HepG2 (cell line): ENCODE measurements around the gene RABIF. TPM values are rescaled to one million over a fixed set of nuclear protein-coding genes. Genes with fewer than 3 reads are reported as not detected.

ENCODE experiments used
- ARID4A ChIP-seq: sonication (generic); formaldehyde crosslinking; IDR thresholded peaks from 2 replicates; pipeline ENCODE4 v1.5.0; 2020; ENCODE audit warnings: mild to moderate bottlenecking, missing genetic modification reagents, borderline replicate concordance
- ETV6 ChIP-seq: sonication (generic); formaldehyde crosslinking; conservative IDR thresholded peaks from 2 replicates; pipeline ENCODE4 v1.4.0; 2020; ENCODE audit warnings: missing genetic modification reagents
- MTA1 ChIP-seq: sonication (generic); formaldehyde crosslinking; IDR thresholded peaks from 2 replicates; pipeline ENCODE4 v1.4.0; 2020; ENCODE audit warnings: missing genetic modification reagents, mild to moderate bottlenecking, borderline replicate concordance
- NPAS2 ChIP-seq: sonication (generic); formaldehyde crosslinking; IDR thresholded peaks from 2 replicates; pipeline ENCODE4 v1.8.0; 2022; ENCODE audit warnings: mild to moderate bottlenecking, missing genetic modification reagents, borderline replicate concordance
- PHF5A ChIP-seq: IDR thresholded peaks from one replicate; pipeline ENCODE4 v1.6.1; 2018; ENCODE audit warnings: low read depth, missing genetic modification reagents; ENCODE audit not compliant: unreplicated experiment
- SMYD3 ChIP-seq: sonication (generic); formaldehyde crosslinking; IDR thresholded peaks from 2 replicates; pipeline ENCODE4 v1.8.1; 2023; ENCODE audit warnings: mild to moderate bottlenecking, missing genetic modification reagents
- SP5 ChIP-seq: IDR thresholded peaks from 2 replicates; pipeline ENCODE4 v1.6.1; 2016; ENCODE audit warnings: low read depth, borderline replicate concordance
- U2AF2 ChIP-seq: fragments of 200-400 bp; formaldehyde crosslinking; IDR thresholded peaks from 2 replicates; pipeline ENCODE4 v1.6.1; 2017; ENCODE audit warnings: low read depth, mild to moderate bottlenecking, low read length
- ZC3H4 ChIP-seq: sonication (generic); formaldehyde crosslinking; IDR thresholded peaks from 2 replicates; pipeline ENCODE4 v1.4.0; 2020; ENCODE audit warnings: missing genetic modification reagents, borderline replicate concordance
- ZNF207 ChIP-seq: fragments of 450-650 bp; IDR thresholded peaks from 2 replicates; pipeline ENCODE4 v1.6.1; 2016; ENCODE audit warnings: antibody characterized with exemption, borderline replicate concordance
- ZNF292 ChIP-seq: sonication (generic); formaldehyde crosslinking; IDR thresholded peaks from 2 replicates; pipeline ENCODE4 v1.8.1; 2022; ENCODE audit warnings: mild to moderate bottlenecking, low read depth, missing genetic modification reagents, borderline replicate concordance
- ZNF709 ChIP-seq: sonication (generic); formaldehyde crosslinking; IDR thresholded peaks from 2 replicates; pipeline ENCODE4 v1.5.0; 2020; ENCODE audit warnings: mild to moderate bottlenecking, missing genetic modification reagents
- polyA plus RNA-seq, 8 experiments: library from polyadenylated mRNA; depleted of rRNA in 3 of 8; stranded (reverse) in 7 of 8; unstranded in 1 of 8; fragments of >200 nt; fragmentation: Illumina TruSeq in 4 of 8; extraction: Trizol in 4 of 8; gene quantifications; 2 replicates each; pipeline versions ENCODE4 v1.2.1 to v1.2.3, GENCODE V29; 2011 to 2016; ENCODE audit warnings: low read depth in 4 of 8, missing spikeins in 1 of 8, mixed read lengths in 1 of 8; ENCODE audit not compliant: insufficient read depth in 1 of 8
- total RNA-seq, 5 experiments: library from RNA; depleted of rRNA; stranded (reverse); fragments of >200 nt; fragmentation: Illumina TruSeq; extraction: Trizol; gene quantifications; 2 replicates each; pipeline ENCODE4 v1.2.3, GENCODE V29; 2016; ENCODE audit warnings: low read depth in 1 of 5
- TF ChIP-seq, protein P1 (sequence below): sonication (generic); formaldehyde crosslinking; IDR thresholded peaks from 2 replicates; pipeline ENCODE4 v1.9.0; 2021; ENCODE audit warnings: missing genetic modification reagents, borderline replicate concordance
- TF ChIP-seq, protein P2 (sequence below): sonication (generic); formaldehyde crosslinking; conservative IDR thresholded peaks from 2 replicates; pipeline ENCODE4 v1.4.0; 2020; ENCODE audit warnings: mild to moderate bottlenecking, missing genetic modification reagents, moderate library complexity

RABIF gene
- total and polyA plus RNA-seq, 2 of the 13 experiments (the other 11 are each of a cell fraction or from before 2014, with no cell fraction given), result 7.6 to 8.3 TPM

GRCh38 chr1:202926581-202927491, 37.9 kb upstream of the RABIF start, which contains the start of gene KLHL12 (continued):
- TF ChIP-seq ARID4A (CRISPR knock-in tag), result peak; percentile 98
- peak; percentile 58; the same call in 1 of the 2 replicates for TF ChIP-seq ZC3H4 (CRISPR knock-in tag)
- TF ChIP-seq NPAS2, result no peak
- TF ChIP-seq ZNF207, result 0 out of 2 replicates have a peak, but pooled peaks have one; percentile 34
- no peak for TF ChIP-seq SMYD3 (CRISPR knock-in tag)
- TF ChIP-seq, protein P1, sequence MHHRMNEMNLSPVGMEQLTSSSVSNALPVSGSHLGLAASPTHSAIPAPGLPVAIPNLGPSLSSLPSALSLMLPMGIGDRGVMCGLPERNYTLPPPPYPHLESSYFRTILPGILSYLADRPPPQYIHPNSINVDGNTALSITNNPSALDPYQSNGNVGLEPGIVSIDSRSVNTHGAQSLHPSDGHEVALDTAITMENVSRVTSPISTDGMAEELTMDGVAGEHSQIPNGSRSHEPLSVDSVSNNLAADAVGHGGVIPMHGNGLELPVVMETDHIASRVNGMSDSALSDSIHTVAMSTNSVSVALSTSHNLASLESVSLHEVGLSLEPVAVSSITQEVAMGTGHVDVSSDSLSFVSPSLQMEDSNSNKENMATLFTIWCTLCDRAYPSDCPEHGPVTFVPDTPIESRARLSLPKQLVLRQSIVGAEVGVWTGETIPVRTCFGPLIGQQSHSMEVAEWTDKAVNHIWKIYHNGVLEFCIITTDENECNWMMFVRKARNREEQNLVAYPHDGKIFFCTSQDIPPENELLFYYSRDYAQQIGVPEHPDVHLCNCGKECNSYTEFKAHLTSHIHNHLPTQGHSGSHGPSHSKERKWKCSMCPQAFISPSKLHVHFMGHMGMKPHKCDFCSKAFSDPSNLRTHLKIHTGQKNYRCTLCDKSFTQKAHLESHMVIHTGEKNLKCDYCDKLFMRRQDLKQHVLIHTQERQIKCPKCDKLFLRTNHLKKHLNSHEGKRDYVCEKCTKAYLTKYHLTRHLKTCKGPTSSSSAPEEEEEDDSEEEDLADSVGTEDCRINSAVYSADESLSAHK, result no peak
- TF ChIP-seq U2AF2, result no peak
- TF ChIP-seq ETV6, result 0 out of 2 replicates have a peak, but pooled peaks have one; percentile 82
- peak; percentile 74; the same call in 1 of the 2 replicates for TF ChIP-seq ZNF292 (CRISPR knock-in tag)
- TF ChIP-seq MTA1 (CRISPR knock-in tag), result peak; percentile 73; the same call in 1 of the 2 replicates
- TF ChIP-seq PHF5A (CRISPR knock-in tag), result peak; percentile 16
- peak; percentile 54; the same call in 1 of the 2 replicates for TF ChIP-seq SP5 (CRISPR knock-in tag)
- TF ChIP-seq, protein P2, sequence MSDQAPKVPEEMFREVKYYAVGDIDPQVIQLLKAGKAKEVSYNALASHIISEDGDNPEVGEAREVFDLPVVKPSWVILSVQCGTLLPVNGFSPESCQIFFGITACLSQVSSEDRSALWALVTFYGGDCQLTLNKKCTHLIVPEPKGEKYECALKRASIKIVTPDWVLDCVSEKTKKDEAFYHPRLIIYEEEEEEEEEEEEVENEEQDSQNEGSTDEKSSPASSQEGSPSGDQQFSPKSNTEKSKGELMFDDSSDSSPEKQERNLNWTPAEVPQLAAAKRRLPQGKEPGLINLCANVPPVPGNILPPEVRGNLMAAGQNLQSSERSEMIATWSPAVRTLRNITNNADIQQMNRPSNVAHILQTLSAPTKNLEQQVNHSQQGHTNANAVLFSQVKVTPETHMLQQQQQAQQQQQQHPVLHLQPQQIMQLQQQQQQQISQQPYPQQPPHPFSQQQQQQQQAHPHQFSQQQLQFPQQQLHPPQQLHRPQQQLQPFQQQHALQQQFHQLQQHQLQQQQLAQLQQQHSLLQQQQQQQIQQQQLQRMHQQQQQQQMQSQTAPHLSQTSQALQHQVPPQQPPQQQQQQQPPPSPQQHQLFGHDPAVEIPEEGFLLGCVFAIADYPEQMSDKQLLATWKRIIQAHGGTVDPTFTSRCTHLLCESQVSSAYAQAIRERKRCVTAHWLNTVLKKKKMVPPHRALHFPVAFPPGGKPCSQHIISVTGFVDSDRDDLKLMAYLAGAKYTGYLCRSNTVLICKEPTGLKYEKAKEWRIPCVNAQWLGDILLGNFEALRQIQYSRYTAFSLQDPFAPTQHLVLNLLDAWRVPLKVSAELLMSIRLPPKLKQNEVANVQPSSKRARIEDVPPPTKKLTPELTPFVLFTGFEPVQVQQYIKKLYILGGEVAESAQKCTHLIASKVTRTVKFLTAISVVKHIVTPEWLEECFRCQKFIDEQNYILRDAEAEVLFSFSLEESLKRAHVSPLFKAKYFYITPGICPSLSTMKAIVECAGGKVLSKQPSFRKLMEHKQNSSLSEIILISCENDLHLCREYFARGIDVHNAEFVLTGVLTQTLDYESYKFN, result peak; percentile 67
- no peak for TF ChIP-seq ZNF709
